ENCODE data around the gene ARHGEF38.

DNA sequence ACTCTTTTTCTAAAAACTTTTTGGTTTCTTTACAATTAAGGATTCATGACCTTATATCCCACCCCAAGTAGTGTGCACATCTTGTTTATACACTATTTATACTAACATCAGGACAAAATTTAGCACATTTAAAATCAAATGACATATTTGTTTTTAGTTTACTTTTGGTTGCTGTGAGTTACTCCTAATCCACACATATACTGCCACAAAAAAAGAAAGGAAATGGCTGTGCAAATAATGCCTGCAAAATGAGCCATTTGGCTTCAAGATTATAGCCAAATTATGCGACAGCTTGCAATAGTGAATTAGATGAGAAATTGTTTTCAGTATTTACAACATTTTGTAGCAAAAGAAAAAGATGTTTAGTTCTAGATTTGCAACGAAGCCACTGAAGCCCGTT lies 10.4 kb upstream of the ARHGEF38 start:
- TF ChIP-seq, protein P1, sequence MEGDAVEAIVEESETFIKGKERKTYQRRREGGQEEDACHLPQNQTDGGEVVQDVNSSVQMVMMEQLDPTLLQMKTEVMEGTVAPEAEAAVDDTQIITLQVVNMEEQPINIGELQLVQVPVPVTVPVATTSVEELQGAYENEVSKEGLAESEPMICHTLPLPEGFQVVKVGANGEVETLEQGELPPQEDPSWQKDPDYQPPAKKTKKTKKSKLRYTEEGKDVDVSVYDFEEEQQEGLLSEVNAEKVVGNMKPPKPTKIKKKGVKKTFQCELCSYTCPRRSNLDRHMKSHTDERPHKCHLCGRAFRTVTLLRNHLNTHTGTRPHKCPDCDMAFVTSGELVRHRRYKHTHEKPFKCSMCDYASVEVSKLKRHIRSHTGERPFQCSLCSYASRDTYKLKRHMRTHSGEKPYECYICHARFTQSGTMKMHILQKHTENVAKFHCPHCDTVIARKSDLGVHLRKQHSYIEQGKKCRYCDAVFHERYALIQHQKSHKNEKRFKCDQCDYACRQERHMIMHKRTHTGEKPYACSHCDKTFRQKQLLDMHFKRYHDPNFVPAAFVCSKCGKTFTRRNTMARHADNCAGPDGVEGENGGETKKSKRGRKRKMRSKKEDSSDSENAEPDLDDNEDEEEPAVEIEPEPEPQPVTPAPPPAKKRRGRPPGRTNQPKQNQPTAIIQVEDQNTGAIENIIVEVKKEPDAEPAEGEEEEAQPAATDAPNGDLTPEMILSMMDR (IDR thresholded peaks at IDR 0.05) = no peak
- TF ChIP-seq POLR2A (IDR thresholded peaks at IDR 0.05) = no peak

All from lower leg skin (tissue), 3 donors.